ENCODE data around the gene ABCG4.

GRCh38 chr11:119110439-119110838 is 38.4 kb upstream of the ABCG4 start:
- TF ChIP-seq CTCF (IDR thresholded peaks at IDR 0.05) (no peak), POLR2A (IDR thresholded peaks at IDR 0.05) (no peak)
